Measurements from ENCODE around the gene EMC1. TPM values are rescaled to one million over a fixed set of nuclear protein-coding genes. Genes with fewer than 3 reads are reported as not detected.
A peak's percentile ranks its signal among the peaks of the same experiment; 100 is the strongest.

The EMC1 gene
- total RNA-seq, 4 donors from 2014 or later, result 16.2 to 43.1 (median 36.1) TPM

- 20% methylated on average over 12 of the region's 12 CpGs for WGBS
- peaks cover 0 to 21% (median 15%) of the 10 kb centered on the region in 4 donors for H3K36me3 ChIP-seq
- DNase-seq (ENCODE audit: extremely low spot score), result no peak
- H3K9me3 ChIP-seq, result no peaks in the 10 kb centered on the region
- H3K27ac ChIP-seq (replicated peaks in 1 of 4), result peak overlapping the region; percentile 90 to 98 (median 96)
- H3K4me3 ChIP-seq, result peak overlapping the region; percentile 74 to 98 (median 88)
- H3K4me1 ChIP-seq, result peaks cover 50 to 56% (median 52%) of the 10 kb centered on the region in 4 donors
- H3K27me3 ChIP-seq, result no peaks in the 10 kb centered on the region
- intact Hi-C loops (cut with DNase I), result no loop called here
- TF ChIP-seq POLR2AphosphoS5 (IDR thresholded peaks at IDR 0.05) (no peak), EP300 (IDR thresholded peaks at IDR 0.05) (no peak), POLR2A (IDR thresholded peaks at IDR 0.05; ENCODE audit: low read depth) (no peak), CTCF (IDR thresholded peaks at IDR 0.05) (no peak)
Observed at GRCh38 chr1:19210772-19211549, 40.4 kb downstream of the EMC1 start.

- Histone ChIP-seq H3K4me1 (peaks cover 55 to 64% (median 60%) of the 10 kb centered on the region in 4 donors), H3K27ac (replicated peaks in 1 of 4) (peak within 1 kb of the TSS; percentile 90 to 98 (median 96)), H3K4me3 (peak within 1 kb of the TSS; percentile 74 to 98 (median 88)), H3K9me3 (no peaks in the 10 kb centered on the region), H3K27me3 (no peaks in the 10 kb centered on the region), H3K36me3 (peaks cover 0 to 15% (median 13%) of the 10 kb centered on the region in 4 donors)
- TF ChIP-seq EP300 (IDR thresholded peaks at IDR 0.05) (no peak), POLR2AphosphoS5 (IDR thresholded peaks at IDR 0.05) (peak; percentile 99 to 100), CTCF (IDR thresholded peaks at IDR 0.05) (peak in 1 of 3 experiments; percentile 6), POLR2A (IDR thresholded peaks at IDR 0.05; ENCODE audit: low read depth) (peak; percentile 89)
- intact Hi-C loops (cut with DNase I), result loop anchor here (5.0 kb wide), 1 partner anchor 32 kb away; no protein-coding TSS in a partner anchor
- WGBS, result under 1% methylated on average over 32 of the region's 80 CpGs
- DNase-seq (ENCODE audit: extremely low spot score), result peak; percentile 98
Observed at GRCh38 chr1:19209990-19210771, 41.1 kb downstream of the EMC1 start, which contains the start of gene UBR4. Gene UBR4, minus strand, starts transcription at chr1:19210266. Its CDS starts 18 bp downstream, at chr1:19210248.

GRCh38 chr1:19209439-19209989, 41.8 kb downstream of the EMC1 start:
- no peaks in the 10 kb centered on the region for H3K27me3 ChIP-seq
- H3K27ac ChIP-seq (replicated peaks in 1 of 4), result peak overlapping the region; percentile 90 to 98 (median 96)
- DNase-seq (ENCODE audit: extremely low spot score), result no peak
- TF ChIP-seq POLR2A (IDR thresholded peaks at IDR 0.05; ENCODE audit: low read depth), result no peak
- no peak for TF ChIP-seq CTCF (IDR thresholded peaks at IDR 0.05)
- no peak for TF ChIP-seq EP300 (IDR thresholded peaks at IDR 0.05)
- TF ChIP-seq POLR2AphosphoS5 (IDR thresholded peaks at IDR 0.05), result no peak
- H3K4me3 ChIP-seq, result peak overlapping the region; percentile 74 to 98 (median 88)
- H3K36me3 ChIP-seq, result peaks cover 0 to 15% (median 10%) of the 10 kb centered on the region in 4 donors
- intact Hi-C loops (cut with DNase I), result loop anchor here (5.0 kb wide), 1 partner anchor 33 kb away; no protein-coding TSS in a partner anchor
- no peaks in the 10 kb centered on the region for H3K9me3 ChIP-seq
- 0% methylated on average over 3 of the region's 28 CpGs for WGBS
- peaks cover 59 to 71% (median 67%) of the 10 kb centered on the region in 4 donors for H3K4me1 ChIP-seq

- TF ChIP-seq POLR2A (IDR thresholded peaks at IDR 0.05; ENCODE audit: low read depth) (no peak), CTCF (IDR thresholded peaks at IDR 0.05) (no peak), EP300 (IDR thresholded peaks at IDR 0.05) (no peak), POLR2AphosphoS5 (IDR thresholded peaks at IDR 0.05) (no peak)
- intact Hi-C loops (cut with DNase I), result loop anchor here (5.0 kb wide), 1 partner anchor 33 kb away; no protein-coding TSS in a partner anchor
- Histone ChIP-seq H3K9me3 (no peaks in the 10 kb centered on the region), H3K27ac (replicated peaks in 1 of 4) (peak overlapping the region; percentile 90 to 98 (median 96)), H3K4me3 (peak overlapping the region; percentile 74 to 98 (median 88)), H3K36me3 (peaks cover 0 to 9% (median 6%) of the 10 kb centered on the region in 4 donors), H3K27me3 (no peaks in the 10 kb centered on the region), H3K4me1 (peaks cover 66 to 77% (median 73%) of the 10 kb centered on the region in 4 donors)
- WGBS, result 10% methylated on average over 8 of the region's 8 CpGs
- no peak for DNase-seq (ENCODE audit: extremely low spot score)
Observed at GRCh38 chr1:19208710-19209438, 42.5 kb downstream of the EMC1 start.
